Gastroesophageal sphincter (tissue), 4 donors: ENCODE data around the gene EPHA8. TPM values are rescaled to one million over a fixed set of nuclear protein-coding genes. Genes with fewer than 3 reads are reported as not detected.
A peak's percentile ranks its signal among the peaks of the same experiment; 100 is the strongest.

Source experiments
- ATAC-seq: fragments of 150-250 bp; one replicate; pipeline ENCODE4 v1.9.1; 2016; ENCODE audit warnings: mild to moderate bottlenecking, moderate library complexity
- H3K27ac ChIP-seq, 4 donors: fragments of 200-600 bp; sonication (generic) in 3 of 4; 1 replicate in 3 of 4; 2 replicates in 1 of 4; pipeline ENCODE4 v1.5.1; 2016 to 2019
- H3K27me3 ChIP-seq: fragments of 200-600 bp; sonication (generic); one replicate; pipeline ENCODE4 v1.5.1; 2019
- H3K36me3 ChIP-seq, 2 donors: fragments of 200-600 bp; sonication (generic); one replicate each; pipeline ENCODE4 v1.5.1; 2019; ENCODE audit warnings: control low read depth in 1 of 2
- H3K4me1 ChIP-seq, 3 donors: fragments of 200-600 bp; sonication (generic); 1 replicate in 2 of 3; 2 replicates in 1 of 3; pipeline ENCODE4 v1.5.1; 2016 to 2019; ENCODE audit warnings: control low read depth in 2 of 3
- H3K4me3 ChIP-seq, 2 donors: fragments of 200-600 bp; sonication (generic); one replicate each; pipeline ENCODE4 v1.5.1; 2019; ENCODE audit warnings: mild to moderate bottlenecking in 1 of 2, moderate library complexity in 1 of 2
- H3K9me3 ChIP-seq, 3 donors: fragments of 200-600 bp; sonication (generic); one replicate each; pipeline ENCODE4 v1.5.1; 2017 to 2019; ENCODE audit warnings: control low read depth in 2 of 3
- CTCF ChIP-seq, 4 experiments: fragments of 200-600 bp in 2 of 4; fragments of 450-650 bp in 2 of 4; sonication (generic) in 1 of 4; IDR thresholded peaks; one replicate each; pipeline ENCODE4 v1.5.1; 2017 to 2019; ENCODE audit warnings: antibody characterized with exemption in 4 of 4, mild to moderate bottlenecking in 2 of 4, moderate library complexity in 2 of 4
- EP300 ChIP-seq: sonication (generic); formaldehyde crosslinking; IDR thresholded peaks from one replicate; pipeline ENCODE4 v1.6.1; 2017; ENCODE audit warnings: antibody characterized with exemption, mild to moderate bottlenecking
- POLR2A ChIP-seq, 2 donors: fragments of 450-650 bp; IDR thresholded peaks; one replicate each; pipeline ENCODE4 v1.6.1; 2017; ENCODE audit warnings: antibody characterized with exemption in 2 of 2, mild to moderate bottlenecking in 2 of 2, moderate library complexity in 1 of 2
- POLR2AphosphoS5 ChIP-seq: sonication (generic); formaldehyde crosslinking; IDR thresholded peaks from one replicate; pipeline ENCODE4 v1.6.1; 2017; ENCODE audit warnings: antibody characterized with exemption
- WGBS, 2 donors: methylation state at CpG; one replicate each; pipeline ENCODE4 v1.1.5; 2018; ENCODE audit warnings: low coverage in 1 of 2; 5-methylcytosine and 5-hydroxymethylcytosine counted together
- total RNA-seq, 4 donors: library from RNA; depleted of rRNA; stranded (reverse); fragments of >200 nt; gene quantifications; one replicate each; pipeline ENCODE4 v1.1.0, GENCODE V29; 2016

The EPHA8 gene
- total RNA-seq = under 1 TPM in 3 of 4 donors, not detected in 1; 0.08 to 0.37 (median 0.13) TPM

- Histone ChIP-seq H3K27ac (no peak within 1 kb of the TSS), H3K9me3 (no peaks in the 10 kb centered on the region), H3K36me3 (no peaks in the 10 kb centered on the region), H3K27me3 (peaks cover 96% of the 10 kb centered on the region), H3K4me3 (peak within 1 kb of the TSS in 1 of 2 donors; percentile 28), H3K4me1 (peaks cover 0 to 14% (median 0%) of the 10 kb centered on the region in 3 donors)
- TF ChIP-seq POLR2A (IDR thresholded peaks at IDR 0.05) = no peak
- no peak for TF ChIP-seq CTCF (IDR thresholded peaks at IDR 0.05)
- no peak for TF ChIP-seq POLR2AphosphoS5
- TF ChIP-seq EP300 = no peak
- 14 to 36% methylated on average over 1 to 13 of the region's 81 CpGs for WGBS, 2 donors
- ATAC-seq = no peak
These were observed at the start of gene EPHA8 for GRCh38 chr1:22562584-22563583. Gene EPHA8, plus strand, starts transcription at chr1:22563489. Its CDS starts 147 bp downstream, at chr1:22563636.

GRCh38 chr1:22516906-22517571 is 46.2 kb upstream of the EPHA8 start:
- no peaks in the 10 kb centered on the region for H3K27me3 ChIP-seq
- H3K36me3 ChIP-seq = peaks cover 3 to 100% of the 10 kb centered on the region in 2 donors
- H3K9me3 ChIP-seq = no peaks in the 10 kb centered on the region
- ATAC-seq = no peak
- no peak overlapping the region for H3K27ac ChIP-seq
- H3K4me3 ChIP-seq = no peak overlapping the region
- WGBS, 2 donors = 86 to 92% methylated on average over 8 to 11 of the region's 16 CpGs
- peaks cover 0 to 17% (median 0%) of the 10 kb centered on the region in 3 donors for H3K4me1 ChIP-seq
- TF ChIP-seq POLR2AphosphoS5 (no peak), POLR2A (IDR thresholded peaks at IDR 0.05) (no peak), CTCF (IDR thresholded peaks at IDR 0.05) (no peak), EP300 (no peak)

GRCh38 chr1:22517956-22518355 is 45.3 kb upstream of the EPHA8 start:
- Histone ChIP-seq H3K4me3 (no peak overlapping the region), H3K27me3 (no peaks in the 10 kb centered on the region), H3K9me3 (no peaks in the 10 kb centered on the region), H3K4me1 (peaks cover 0 to 17% (median 0%) of the 10 kb centered on the region in 3 donors), H3K27ac (no peak overlapping the region), H3K36me3 (peaks cover 3 to 99% of the 10 kb centered on the region in 2 donors)
- no peak for ATAC-seq
- TF ChIP-seq CTCF (IDR thresholded peaks at IDR 0.05) (no peak), EP300 (no peak), POLR2AphosphoS5 (no peak), POLR2A (IDR thresholded peaks at IDR 0.05) (no peak)
- 30 to 59% methylated on average over 4 to 7 of the region's 7 CpGs for WGBS, 2 donors

- Histone ChIP-seq H3K4me3 (no peak overlapping the region), H3K27ac (peak overlapping the region in 1 of 4 donors; percentile 9), H3K9me3 (no peaks in the 10 kb centered on the region), H3K27me3 (no peaks in the 10 kb centered on the region), H3K36me3 (peaks cover 3 to 99% of the 10 kb centered on the region in 2 donors), H3K4me1 (peaks cover 0 to 17% (median 0%) of the 10 kb centered on the region in 3 donors)
- 36 to 67% methylated on average over 2 to 3 of the region's 3 CpGs for WGBS, 2 donors
- TF ChIP-seq POLR2AphosphoS5 (no peak), EP300 (no peak), CTCF (IDR thresholded peaks at IDR 0.05) (no peak), POLR2A (IDR thresholded peaks at IDR 0.05) (no peak)
- no peak for ATAC-seq
These were observed 44.9 kb upstream of the EPHA8 start for GRCh38 chr1:22518379-22518778.
